Bronchial smooth muscle cell (primary cell): Measurements from ENCODE around the gene OR8H1. TPM values are rescaled to one million over a fixed set of nuclear protein-coding genes. Genes with fewer than 3 reads are reported as not detected.

Experiments used
- total RNA-seq: library from RNA; depleted of rRNA; stranded (reverse); fragments of >200 nt; gene quantifications from 2 replicates; pipeline ENCODE4 v1.2.1, GENCODE V29; 2014

The OR8H1 gene
- total RNA-seq = not detected in 2 replicates

GRCh38 chr11:56292154-56292553, at the start of gene OR8H1:
Gene OR8H1, minus strand, starts transcription at chr11:56292254. Its CDS starts 1,192 bp downstream, at chr11:56291062.

DNA sequence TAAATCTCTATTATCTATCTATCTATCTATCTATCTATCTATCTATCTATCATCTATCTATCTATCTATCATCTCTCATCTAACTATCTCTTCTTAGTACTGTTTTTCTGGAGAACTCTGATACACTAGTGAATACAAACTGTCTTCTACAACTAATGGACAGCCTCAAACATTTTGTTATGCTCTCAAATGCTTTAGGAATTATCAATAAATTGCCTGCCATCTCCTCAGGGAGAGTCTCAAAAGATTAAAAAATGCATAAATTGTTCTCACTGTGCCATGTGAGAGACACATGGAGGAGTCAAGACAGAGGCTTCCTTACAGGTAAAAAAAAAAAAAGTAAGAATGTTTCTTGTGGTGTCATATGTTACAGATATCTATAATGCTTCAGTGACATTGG, 22.8 kb upstream of the OR8H1 start, which contains the start of gene OR8K3:
TSS of gene OR8K3 (plus strand) at position 301 of the 400 bp plus-strand sequence. CDS start 3,163 bp downstream, outside the sequence.

DNA sequence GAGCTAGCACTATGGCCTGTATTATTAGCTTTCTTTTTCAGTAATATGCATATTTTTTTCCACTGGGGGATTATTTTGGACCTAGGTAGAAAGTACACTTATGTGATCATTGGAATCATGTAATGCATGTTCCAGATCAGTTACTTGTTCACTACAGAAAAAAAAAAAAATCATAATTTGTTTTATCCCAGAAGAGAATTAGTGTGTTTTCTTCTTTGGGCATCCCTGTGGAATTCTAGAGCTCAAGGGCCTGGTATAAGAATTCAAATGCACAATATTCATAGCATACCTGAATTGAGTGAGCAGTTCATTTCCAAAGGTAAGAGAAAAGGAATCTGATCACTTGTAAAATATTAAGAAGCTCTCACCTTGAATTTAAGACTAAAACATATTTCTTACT, 18.2 kb downstream of the OR8H1 start, which contains the start of gene OR5T1:
TSS of gene OR5T1 (plus strand) at position 301 of the 400 bp plus-strand sequence. CDS start 1,485 bp downstream, outside the sequence.

DNA sequence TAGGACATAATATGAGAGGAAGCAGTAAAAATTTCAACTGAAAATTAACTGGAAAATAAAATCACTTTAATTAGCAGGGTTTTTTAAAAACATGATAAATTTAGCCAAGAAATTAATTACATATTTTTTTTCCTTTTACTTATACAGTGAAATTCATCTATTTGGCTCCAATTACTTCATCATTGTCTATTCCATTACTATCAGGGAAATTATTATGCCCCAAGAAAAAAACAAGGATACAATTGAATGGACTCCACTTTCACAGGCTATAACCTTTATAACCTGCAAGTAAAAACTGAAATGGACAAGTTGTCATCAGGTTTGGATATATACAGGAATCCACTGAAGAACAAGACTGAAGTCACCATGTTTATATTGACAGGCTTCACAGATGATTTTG, 40.1 kb downstream of the OR8H1 start, which contains the start of gene OR5T3:
TSS of gene OR5T3 (plus strand) at position 301 of the 400 bp plus-strand sequence. CDS start at position 301, 0 bp downstream.

Other genes with a start within 250 kb of the OR8H1 start
- not detected in 2 replicates for gene OR8I2, start 198.9 kb downstream of the OR8H1 start, total RNA-seq
- gene OR8H2, start 188.6 kb downstream of the OR8H1 start, total RNA-seq = not detected in 2 replicates
- gene OR8H3, start 169.9 kb downstream of the OR8H1 start, total RNA-seq = not detected in 2 replicates
- not detected in 2 replicates for gene OR8J3, start 152.1 kb downstream of the OR8H1 start, total RNA-seq
- not detected in 2 replicates for gene OR8K5, start 131.9 kb downstream of the OR8H1 start, total RNA-seq
- gene OR5J2, start 115.6 kb downstream of the OR8H1 start, total RNA-seq = not detected in 2 replicates
- not detected in 2 replicates for gene OR5T2, start 58.0 kb downstream of the OR8H1 start, total RNA-seq
- gene OR5T3, start 40.0 kb downstream of the OR8H1 start, total RNA-seq = not detected in 2 replicates
- gene OR5T1, start 18.1 kb downstream of the OR8H1 start, total RNA-seq = not detected in 2 replicates
- not detected in 2 replicates for gene OR8K3, start 22.9 kb upstream of the OR8H1 start, total RNA-seq
- gene OR8K1, start 53.8 kb upstream of the OR8H1 start, total RNA-seq = not detected in 2 replicates
- gene OR8J1, start 62.0 kb upstream of the OR8H1 start, total RNA-seq = not detected in 2 replicates
- gene OR8U1, start 83.4 kb upstream of the OR8H1 start, total RNA-seq = not detected in 2 replicates
- not detected in 2 replicates for gene OR5AL1, start 120.4 kb upstream of the OR8H1 start, total RNA-seq
- gene OR5M3, start 181.1 kb upstream of the OR8H1 start, total RNA-seq = not detected in 2 replicates
- not detected in 2 replicates for gene OR5M8, start 199.1 kb upstream of the OR8H1 start, total RNA-seq